GM18873 (cell line): ENCODE measurements around the gene MADD.
A peak's percentile ranks its signal among the peaks of the same experiment; 100 is the strongest.

Source experiments
- ATAC-seq: cut with Tn5 transposase; IDR thresholded peaks from one replicate; pipeline ENCODE4 v1.9.1; 2021; ENCODE audit warnings: mild to moderate bottlenecking, moderate library complexity, moderate number of reproducible peaks; ENCODE audit not compliant: unreplicated experiment, low FRiP score

Gene MADD

DNA sequence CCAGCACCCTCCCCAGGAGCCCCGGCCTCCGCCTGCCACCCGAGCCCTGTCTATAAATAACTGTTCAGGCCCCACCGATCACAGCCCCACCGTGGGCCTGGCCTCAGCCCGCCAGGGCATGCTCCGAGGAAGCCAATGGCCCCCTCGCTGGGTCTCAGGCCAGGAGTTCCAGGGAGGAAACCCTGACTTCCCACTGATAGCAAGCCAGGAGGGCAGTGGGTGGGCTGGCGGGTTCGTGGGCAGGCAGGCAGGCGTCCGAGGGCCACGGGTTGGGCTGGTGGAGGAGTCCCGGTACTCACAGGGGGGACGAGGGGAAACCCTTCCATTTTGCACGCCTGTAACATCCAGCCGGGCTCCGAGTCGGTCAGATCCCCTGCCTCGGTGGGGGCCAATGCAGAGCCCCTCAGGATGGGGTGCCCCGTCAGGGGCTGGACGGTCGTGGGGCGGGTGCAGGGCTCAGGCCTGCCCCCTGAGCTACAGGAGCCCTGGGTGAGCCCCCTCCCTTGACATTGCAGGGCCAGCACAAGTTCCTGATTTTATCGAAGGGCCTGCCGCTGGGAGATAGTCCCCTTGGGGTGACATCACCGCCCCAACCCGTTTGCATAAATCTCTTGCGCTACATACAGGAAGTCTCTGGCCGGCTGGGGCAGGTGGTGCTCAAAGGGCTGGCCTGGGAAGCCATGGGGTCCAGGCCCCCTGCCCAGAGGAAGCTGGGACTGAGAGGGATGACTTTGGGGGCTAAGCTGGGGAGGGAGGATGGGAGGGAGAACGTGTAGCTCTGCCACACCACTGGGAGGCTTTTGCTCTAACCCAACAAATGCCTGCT is 108.3 kb downstream of the MADD start, which contains the start of gene SPI1:
Gene SPI1, minus strand, starts transcription at position 538 of the 826 bp plus-strand sequence. Its CDS starts 194 bp downstream, at position 344.
- ATAC-seq = peak; percentile 81

GRCh38 chr11:47378836-47379170 is 108.9 kb downstream of the MADD start:
- ATAC-seq = peak; percentile 2

DNA sequence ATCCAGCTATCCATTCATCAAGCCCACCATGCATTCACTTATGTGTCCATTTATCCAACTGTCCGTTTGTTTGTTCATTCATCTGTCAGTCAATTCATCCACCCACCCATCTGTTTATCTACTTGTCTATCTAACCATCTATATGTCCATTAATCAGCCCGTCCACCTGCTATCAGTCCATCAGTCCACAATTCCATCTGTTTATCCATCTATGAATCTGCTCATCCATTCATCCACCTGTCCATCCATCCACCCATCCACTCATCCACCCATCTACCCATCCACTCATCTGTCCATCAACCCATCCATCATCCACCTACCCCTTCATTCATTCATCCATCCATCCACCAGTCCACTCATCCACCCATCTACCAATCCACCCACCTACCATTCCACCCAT is 109.4 kb downstream of the MADD start:
- no peak for ATAC-seq
